ENCODE results near the gene COL23A1. TPM values are rescaled to one million over a fixed set of nuclear protein-coding genes. Genes with fewer than 3 reads are reported as not detected.

COL23A1 gene
- total and polyA plus RNA-seq, 4 donors = 0.76 to 4.4 (median 1.3) TPM

GRCh38 chr5:178561746-178562264 is 28.4 kb downstream of the COL23A1 start:
- no peak overlapping the region for H3K27ac ChIP-seq (ENCODE audit: low read depth in 1 of 2, low read length in 1 of 2)
- peaks cover 0 to 3% (median 0%) of the 10 kb centered on the region in 4 donors for H3K9me3 ChIP-seq (ENCODE audit: control insufficient read depth in 4 of 4, insufficient read depth in 3 of 4, low read length in 3 of 4)
- no peak for DNase-seq
- H3K27me3 ChIP-seq (ENCODE audit: control insufficient read depth in 3 of 3, insufficient read depth in 3 of 3, low read length in 2 of 3) = peaks cover 0 to 10% (median 0%) of the 10 kb centered on the region in 3 donors
- no peak for ATAC-seq (ENCODE audit: insufficient read depth, low FRiP score)
- no peaks in the 10 kb centered on the region for H3K36me3 ChIP-seq (ENCODE audit: control insufficient read depth in 4 of 4, insufficient read depth in 4 of 4, low read length in 4 of 4)
- WGBS, 2 donors = 53 to 73% methylated on average over 23 of the region's 23 CpGs
- no peak for TF ChIP-seq CTCF (IDR thresholded peaks at IDR 0.05; ENCODE audit: control extremely low read depth, extremely low read depth)
- H3K4me1 ChIP-seq (ENCODE audit: control insufficient read depth in 5 of 5, insufficient read depth in 5 of 5, low read length in 5 of 5) = peaks cover 0 to 25% (median 0%) of the 10 kb centered on the region in 5 donors
- no peak overlapping the region for H3K4me3 ChIP-seq
- H3K9ac ChIP-seq (ENCODE audit: insufficient read depth in 1 of 2, low read length in 2 of 2) = no peak overlapping the region

- H3K36me3 ChIP-seq (ENCODE audit: control insufficient read depth in 4 of 4, insufficient read depth in 4 of 4, low read length in 4 of 4) = no peaks in the 10 kb centered on the region
- no peak for ATAC-seq (ENCODE audit: insufficient read depth, low FRiP score)
- TF ChIP-seq CTCF (IDR thresholded peaks at IDR 0.05; ENCODE audit: control extremely low read depth, extremely low read depth) = no peak
Observed at GRCh38 chr5:178560911-178561310, 29.3 kb downstream of the COL23A1 start.

GRCh38 chr5:178557416-178557815 is 32.8 kb downstream of the COL23A1 start:
- H3K4me1 ChIP-seq (ENCODE audit: control insufficient read depth in 5 of 5, insufficient read depth in 5 of 5, low read length in 5 of 5) = peaks cover 0 to 14% (median 0%) of the 10 kb centered on the region in 5 donors
- ATAC-seq (ENCODE audit: insufficient read depth, low FRiP score) (no peak), DNase-seq (no peak)
- H3K36me3 ChIP-seq (ENCODE audit: control insufficient read depth in 4 of 4, insufficient read depth in 4 of 4, low read length in 4 of 4) = no peaks in the 10 kb centered on the region
- H3K27me3 ChIP-seq (ENCODE audit: control insufficient read depth in 3 of 3, insufficient read depth in 3 of 3, low read length in 2 of 3) = no peaks in the 10 kb centered on the region
- no peak overlapping the region for H3K9ac ChIP-seq (ENCODE audit: insufficient read depth in 1 of 2, low read length in 2 of 2)
- no peak overlapping the region for H3K4me3 ChIP-seq
- peaks cover 0 to 3% (median 0%) of the 10 kb centered on the region in 4 donors for H3K9me3 ChIP-seq (ENCODE audit: control insufficient read depth in 4 of 4, insufficient read depth in 3 of 4, low read length in 3 of 4)
- 91 to 98% methylated on average over 11 of the region's 11 CpGs for WGBS, 2 donors
- H3K27ac ChIP-seq (ENCODE audit: low read depth in 1 of 2, low read length in 1 of 2) = no peak overlapping the region
- no peak for TF ChIP-seq CTCF (IDR thresholded peaks at IDR 0.05; ENCODE audit: control extremely low read depth, extremely low read depth)

More at GRCh38 chr5:178560911-178561310, 29.3 kb downstream of the COL23A1 start:
- 66 to 77% methylated on average over 7 of the region's 7 CpGs for WGBS, 2 donors
- H3K27ac ChIP-seq (ENCODE audit: low read depth in 1 of 2, low read length in 1 of 2) = no peak overlapping the region
- H3K4me1 ChIP-seq (ENCODE audit: control insufficient read depth in 5 of 5, insufficient read depth in 5 of 5, low read length in 5 of 5) = peaks cover 0 to 25% (median 0%) of the 10 kb centered on the region in 5 donors
- peaks cover 0 to 3% (median 0%) of the 10 kb centered on the region in 4 donors for H3K9me3 ChIP-seq (ENCODE audit: control insufficient read depth in 4 of 4, insufficient read depth in 3 of 4, low read length in 3 of 4)
- H3K27me3 ChIP-seq (ENCODE audit: control insufficient read depth in 3 of 3, insufficient read depth in 3 of 3, low read length in 2 of 3) = peaks cover 0 to 10% (median 0%) of the 10 kb centered on the region in 3 donors
- no peak for DNase-seq
- no peak overlapping the region for H3K9ac ChIP-seq (ENCODE audit: insufficient read depth in 1 of 2, low read length in 2 of 2)
- H3K4me3 ChIP-seq = no peak overlapping the region

GRCh38 chr5:178555771-178556211 is 34.4 kb downstream of the COL23A1 start:
- no peaks in the 10 kb centered on the region for H3K36me3 ChIP-seq (ENCODE audit: control insufficient read depth in 4 of 4, insufficient read depth in 4 of 4, low read length in 4 of 4)
- H3K4me3 ChIP-seq = no peak overlapping the region
- no peaks in the 10 kb centered on the region for H3K9me3 ChIP-seq (ENCODE audit: control insufficient read depth in 4 of 4, insufficient read depth in 3 of 4, low read length in 3 of 4)
- H3K4me1 ChIP-seq (ENCODE audit: control insufficient read depth in 5 of 5, insufficient read depth in 5 of 5, low read length in 5 of 5) = peaks cover 0 to 4% (median 0%) of the 10 kb centered on the region in 5 donors
- no peak for TF ChIP-seq CTCF (IDR thresholded peaks at IDR 0.05; ENCODE audit: control extremely low read depth, extremely low read depth)
- no peak overlapping the region for H3K9ac ChIP-seq (ENCODE audit: insufficient read depth in 1 of 2, low read length in 2 of 2)
- 82 to 88% methylated on average over 14 of the region's 14 CpGs for WGBS, 2 donors
- no peaks in the 10 kb centered on the region for H3K27me3 ChIP-seq (ENCODE audit: control insufficient read depth in 3 of 3, insufficient read depth in 3 of 3, low read length in 2 of 3)
- DNase-seq (no peak), ATAC-seq (ENCODE audit: insufficient read depth, low FRiP score) (no peak)
- no peak overlapping the region for H3K27ac ChIP-seq (ENCODE audit: low read depth in 1 of 2, low read length in 1 of 2)
